HG03460 (cell line): ENCODE data around the gene MPHOSPH9.

ENCODE experiments used
- ATAC-seq: cut with Tn5 transposase; IDR thresholded peaks from one replicate; pipeline ENCODE4 v1.9.1; 2021; ENCODE audit not compliant: unreplicated experiment

Gene MPHOSPH9

DNA sequence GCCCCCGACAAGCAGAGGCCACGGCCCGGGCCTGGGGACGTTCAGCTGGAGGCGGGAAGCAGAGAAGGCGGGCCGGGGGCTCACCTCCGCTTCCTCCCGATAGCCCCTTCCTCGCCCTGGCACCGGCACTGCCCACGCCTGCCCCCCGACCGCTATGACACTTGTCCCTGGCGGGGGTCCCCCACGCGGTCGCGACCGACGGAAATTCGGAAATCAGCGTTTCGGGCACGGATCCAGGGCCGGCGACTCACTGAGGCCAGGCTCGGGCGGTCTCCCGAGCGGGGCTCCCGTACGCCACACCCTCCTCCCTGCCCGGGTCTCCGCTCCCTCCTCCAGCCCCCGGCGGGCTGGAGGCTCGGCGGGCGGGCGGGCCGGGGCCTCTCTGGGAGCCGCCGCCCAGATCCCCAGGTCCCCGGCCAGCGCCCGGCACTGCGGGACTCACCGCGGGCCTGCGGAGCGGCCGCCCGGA lies 82.6 kb downstream of the MPHOSPH9 start:
- no peak for ATAC-seq

DNA sequence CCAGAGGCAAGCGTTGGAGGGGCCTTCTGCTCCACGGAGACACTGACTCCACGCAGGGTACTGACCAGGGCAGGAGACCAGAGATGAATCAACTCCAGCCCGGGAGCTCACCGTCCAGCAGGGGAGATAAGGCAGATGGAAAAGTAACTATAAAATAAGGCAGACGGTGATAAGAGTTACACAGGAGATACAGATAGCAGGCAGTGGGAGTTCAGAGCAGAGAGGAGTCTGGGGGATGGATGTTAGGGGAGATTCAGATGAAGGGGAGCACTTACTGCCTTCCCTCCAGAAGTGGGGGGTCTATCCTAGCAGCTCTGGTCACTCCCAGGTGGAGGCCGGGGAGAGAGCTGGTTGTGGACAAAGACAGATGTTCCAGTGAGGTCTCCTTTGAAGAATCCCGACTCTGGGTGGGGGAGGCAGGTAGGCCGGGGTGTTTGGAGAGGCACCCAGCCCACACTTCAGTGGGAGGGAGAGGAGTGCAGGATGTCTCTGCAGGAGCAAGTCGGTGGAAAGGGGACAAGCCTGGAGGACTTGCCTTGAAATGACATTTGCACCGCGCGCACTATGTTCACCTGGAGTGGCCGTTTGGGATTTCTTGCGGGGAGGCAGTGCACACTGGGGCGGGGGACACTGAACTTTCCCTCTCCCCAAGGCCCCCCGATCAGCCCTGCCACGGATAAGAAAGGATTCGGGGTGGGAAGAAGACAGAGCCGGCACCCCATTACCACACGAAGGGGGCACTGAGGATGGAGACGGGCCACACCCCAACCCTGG lies 83.3 kb downstream of the MPHOSPH9 start:
- ATAC-seq, result no peak

DNA sequence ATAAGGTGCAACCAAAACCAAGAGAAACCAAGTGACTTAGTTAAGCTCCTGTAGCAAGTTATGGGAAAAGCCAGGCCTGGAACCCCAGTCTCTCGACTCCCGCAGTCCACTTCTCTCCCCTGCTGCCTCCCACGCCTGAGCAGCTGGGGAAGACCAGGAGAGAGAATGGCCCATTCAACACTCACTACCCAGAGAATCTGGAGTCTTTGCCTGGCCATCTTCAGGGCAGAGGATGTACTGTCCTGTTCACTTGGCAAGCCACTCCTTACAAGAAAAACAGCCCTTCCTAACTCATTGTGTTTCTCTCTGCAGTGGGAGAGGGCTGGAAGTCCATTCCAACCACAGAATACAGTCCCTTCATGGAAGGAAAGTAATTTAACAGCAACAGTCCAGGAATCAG lies 83.9 kb downstream of the MPHOSPH9 start:
- no peak for ATAC-seq

- ATAC-seq, result no peak
These were observed 84.3 kb downstream of the MPHOSPH9 start for GRCh38 chr12:123148655-123149054.

- no peak for ATAC-seq
These were observed 84.7 kb downstream of the MPHOSPH9 start for GRCh38 chr12:123148223-123148622.

DNA sequence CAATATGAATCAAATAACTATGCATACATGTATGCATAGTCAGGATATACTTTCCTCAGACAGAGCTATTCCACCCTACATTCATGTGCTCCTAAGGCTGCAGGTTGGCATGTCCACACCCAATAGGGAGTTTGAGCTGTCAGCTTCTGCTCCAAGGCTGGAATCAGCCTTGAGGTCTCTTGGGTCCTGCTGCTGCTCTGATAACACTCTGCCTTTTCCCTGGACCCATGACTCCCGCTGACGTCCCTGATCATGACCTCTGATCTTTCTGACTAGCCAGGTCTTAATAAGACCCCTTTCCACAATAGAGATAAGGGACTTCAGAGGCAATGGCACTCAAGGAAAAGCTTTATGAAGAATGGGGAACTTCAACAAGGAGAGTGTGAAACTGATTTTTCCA lies 87.7 kb downstream of the MPHOSPH9 start:
- ATAC-seq, result no peak

DNA sequence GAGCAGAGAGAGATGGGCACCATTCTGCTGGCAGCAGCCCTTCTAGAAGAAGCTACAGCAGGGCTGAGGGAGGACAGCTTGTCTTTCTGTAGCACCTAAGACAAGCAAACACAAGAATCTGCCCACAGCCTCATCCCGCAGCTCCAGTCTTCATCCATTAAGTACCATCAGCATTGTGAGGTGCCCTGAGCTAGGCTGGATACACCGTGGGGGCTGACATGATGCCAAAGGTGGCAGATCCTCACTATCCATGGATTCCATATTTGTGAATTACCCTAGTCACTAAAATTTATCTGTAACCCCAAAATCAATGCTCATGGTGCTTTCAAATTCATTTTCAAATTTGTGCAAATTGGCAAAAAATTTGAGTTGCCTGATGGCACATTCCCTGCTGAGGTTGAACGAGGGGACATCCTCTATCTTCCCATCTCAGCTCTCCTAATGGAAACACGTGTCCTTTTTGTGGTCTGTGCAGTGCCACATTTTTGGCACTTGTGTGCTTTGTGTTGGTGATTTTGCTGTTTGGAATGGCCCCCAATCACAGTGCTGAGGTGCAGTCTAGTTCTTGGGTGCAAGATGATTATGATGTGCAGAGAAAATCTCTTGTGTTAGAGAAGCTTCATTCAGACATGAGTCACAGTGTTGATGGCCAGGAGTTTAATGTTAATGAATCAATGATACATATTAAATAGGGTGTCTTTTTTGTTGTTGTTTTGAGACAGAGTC lies 89.0 kb downstream of the MPHOSPH9 start:
- no peak for ATAC-seq

- ATAC-seq, result no peak
These were observed 89.8 kb downstream of the MPHOSPH9 start for GRCh38 chr12:123142921-123143735.

GRCh38 chr12:123142518-123142840 lies 90.5 kb downstream of the MPHOSPH9 start:
- no peak for ATAC-seq

GRCh38 chr12:123141615-123142517 lies 91.1 kb downstream of the MPHOSPH9 start:
- ATAC-seq, result no peak

GRCh38 chr12:123140676-123141614 lies 92.0 kb downstream of the MPHOSPH9 start:
- ATAC-seq, result no peak

DNA sequence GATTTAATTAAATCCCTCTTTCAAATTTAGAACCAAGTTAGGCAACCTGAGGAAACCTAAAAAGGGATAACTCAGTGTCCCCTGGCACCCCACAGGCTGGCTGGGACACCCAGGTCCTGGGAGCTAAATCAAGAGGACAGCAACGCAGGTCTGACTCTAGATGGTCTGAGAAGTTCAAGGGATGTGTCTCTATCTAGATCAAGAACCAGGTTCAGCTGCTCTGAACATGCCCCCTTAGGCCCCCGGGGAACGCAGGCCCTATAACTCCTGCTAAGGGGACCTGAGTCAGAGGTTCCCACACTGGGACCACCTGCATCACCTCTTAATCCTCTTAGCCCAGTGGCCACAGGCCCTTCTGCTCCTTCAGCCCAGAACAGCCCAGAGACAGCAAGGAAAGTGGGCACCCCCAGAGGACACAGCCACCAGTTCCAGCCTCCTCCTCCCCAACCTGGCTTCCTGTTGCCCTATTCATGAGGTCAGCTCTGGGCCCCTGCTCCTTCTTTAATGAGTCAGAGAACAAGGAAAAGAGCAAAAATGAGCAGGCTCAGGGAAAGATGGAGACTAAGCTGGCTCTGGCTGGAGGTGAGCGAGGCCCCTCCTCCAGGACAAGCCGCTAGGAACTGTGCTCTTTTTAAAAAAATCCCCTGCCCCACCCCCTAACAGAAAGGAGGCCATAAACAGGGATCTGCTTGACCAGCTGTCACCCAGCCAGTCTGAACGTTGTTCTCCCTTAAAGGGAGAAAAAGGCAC lies 92.8 kb downstream of the MPHOSPH9 start:
- no peak for ATAC-seq

- ATAC-seq, result no peak
These were observed 97.3 kb downstream of the MPHOSPH9 start for GRCh38 chr12:123135688-123136087.

- no peak for ATAC-seq
These were observed 98.1 kb downstream of the MPHOSPH9 start for GRCh38 chr12:123134826-123135225.

GRCh38 chr12:123134271-123134671 lies 98.7 kb downstream of the MPHOSPH9 start:
- no peak for ATAC-seq

- no peak for ATAC-seq
These were observed 99.2 kb downstream of the MPHOSPH9 start for GRCh38 chr12:123133701-123134100.

- no peak for ATAC-seq
These were observed 99.9 kb downstream of the MPHOSPH9 start for GRCh38 chr12:123132951-123133619.

DNA sequence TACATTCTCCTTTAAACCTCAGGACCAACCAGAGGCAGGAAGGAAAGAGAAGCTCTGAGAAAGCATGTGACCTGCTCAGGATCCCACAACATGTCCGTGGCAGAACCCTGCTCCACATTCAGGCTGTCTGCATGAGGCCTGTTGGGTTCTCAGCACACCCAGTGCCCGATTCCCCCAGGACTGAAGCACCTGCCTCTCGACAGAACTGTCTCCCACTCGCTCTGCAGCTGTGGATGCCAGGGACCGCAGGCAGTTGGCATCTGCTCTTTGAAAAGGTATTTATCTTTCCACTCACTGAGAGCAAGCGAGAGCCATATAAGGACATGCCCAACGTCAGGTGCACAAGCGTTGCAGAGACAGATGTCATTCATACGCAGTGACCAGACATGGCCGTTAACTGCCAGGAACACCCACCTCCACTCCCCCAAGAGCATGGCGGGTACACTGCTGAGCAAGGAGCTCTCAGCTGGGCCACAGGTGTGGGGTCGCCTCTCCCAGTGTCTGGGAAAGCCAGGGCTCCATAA lies 101.0 kb downstream of the MPHOSPH9 start:
- no peak for ATAC-seq
